ENCODE results near the gene ZBTB7C. TPM values are rescaled to one million over a fixed set of nuclear protein-coding genes. Genes with fewer than 3 reads are reported as not detected.
"Not testable (repeated sequence)": the region's sequence is repeated elsewhere in the genome, so short reads cannot be mapped to it uniquely, and the experiment has no call there.

The ZBTB7C gene
- total and polyA plus RNA-seq, 9 of the 15 experiments (the other 6 are each of a cell fraction or from before 2014, with no cell fraction given), result not detected

GRCh38 chr18:48284011-48284410 lies 125.2 kb downstream of the ZBTB7C start:
- H3K36me3 ChIP-seq (ENCODE audit: control insufficient read depth, insufficient read depth, low read length); H3K4me3 ChIP-seq; FAIRE-seq; CTCF ChIA-PET (ENCODE audit: low intra/inter-chr PET ratio); intact Hi-C loops (cut with micrococcal nuclease); POLR2A ChIA-PET; H3K4me1 ChIP-seq (replicated peaks in 1 of 2; ENCODE audit: control insufficient read depth in 2 of 2, insufficient read depth in 2 of 2, low read length in 2 of 2); H3K27ac ChIP-seq (ENCODE audit: extremely low read depth, low read depth, low read length); BruUV-seq (replicated peaks); H3K9me3 ChIP-seq (replicated peaks; ENCODE audit: control insufficient read depth, insufficient read depth, low read depth, low read length); ATAC-seq; H4K20me1 ChIP-seq (replicated peaks; ENCODE audit: control insufficient read depth, insufficient read depth, low read length); H3K27me3 ChIP-seq (ENCODE audit: control insufficient read depth in 2 of 2, insufficient read depth in 2 of 2, low read length in 2 of 2); H3K79me2 ChIP-seq (ENCODE audit: control insufficient read depth, insufficient read depth, low read length); DNase-seq (ENCODE audit: extremely low read depth in 1 of 4, low spot score in 3 of 4); H3K9ac ChIP-seq (ENCODE audit: insufficient read depth in 1 of 2, low read depth in 2 of 2, low read length in 2 of 2); in situ Hi-C loops (cut with MboI); H3K4me2 ChIP-seq (ENCODE audit: insufficient read depth, low read length); H3K9me1 ChIP-seq (ENCODE audit: control insufficient read depth, insufficient read depth, low read length); H2AFZ ChIP-seq (ENCODE audit: low read depth, low read length): not testable (repeated sequence)
- 0% methylated on average over 3 of the region's 5 CpGs for WGBS (ENCODE audit: insufficient coverage, low coverage, missing lambda C conversion rate)

DNA sequence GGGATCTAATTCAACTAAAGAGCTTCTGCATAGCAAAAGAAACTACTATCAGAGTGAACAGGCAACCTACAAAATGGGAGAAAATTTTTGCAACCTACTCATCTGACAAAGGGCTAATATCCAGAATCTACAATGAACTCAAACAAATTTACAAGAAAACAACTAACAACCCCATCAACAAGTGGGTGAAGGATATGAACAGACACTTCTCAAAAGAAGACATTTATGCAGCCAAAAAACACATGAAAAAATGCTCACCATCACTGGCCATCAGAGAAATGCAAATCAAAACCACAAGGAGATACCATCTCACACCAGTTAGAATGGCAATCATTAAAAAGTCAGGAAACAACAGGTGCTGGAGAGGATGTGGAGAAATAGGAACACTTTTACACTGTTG lies 127.7 kb downstream of the ZBTB7C start:
- H3K9ac ChIP-seq (ENCODE audit: insufficient read depth in 1 of 2, low read depth in 2 of 2, low read length in 2 of 2); DNase-seq (ENCODE audit: extremely low read depth in 1 of 4, low spot score in 3 of 4); H3K4me1 ChIP-seq (replicated peaks in 1 of 2; ENCODE audit: control insufficient read depth in 2 of 2, insufficient read depth in 2 of 2, low read length in 2 of 2); BruUV-seq (replicated peaks); H3K4me3 ChIP-seq; H4K20me1 ChIP-seq (replicated peaks; ENCODE audit: control insufficient read depth, insufficient read depth, low read length); CTCF ChIA-PET (ENCODE audit: low intra/inter-chr PET ratio); in situ Hi-C loops (cut with MboI); H2AFZ ChIP-seq (ENCODE audit: low read depth, low read length); ATAC-seq; H3K27ac ChIP-seq (ENCODE audit: extremely low read depth, low read depth, low read length); H3K27me3 ChIP-seq (ENCODE audit: control insufficient read depth in 2 of 2, insufficient read depth in 2 of 2, low read length in 2 of 2); H3K9me1 ChIP-seq (ENCODE audit: control insufficient read depth, insufficient read depth, low read length); H3K36me3 ChIP-seq (ENCODE audit: control insufficient read depth, insufficient read depth, low read length); H3K4me2 ChIP-seq (ENCODE audit: insufficient read depth, low read length); FAIRE-seq; H3K79me2 ChIP-seq (ENCODE audit: control insufficient read depth, insufficient read depth, low read length); H3K9me3 ChIP-seq (replicated peaks; ENCODE audit: control insufficient read depth, insufficient read depth, low read depth, low read length); intact Hi-C loops (cut with micrococcal nuclease); POLR2A ChIA-PET: not testable (repeated sequence)

Measured in K562 (cell line).